OCI-LY3 (cell line): ENCODE measurements around the gene BAHD1.

Experiments used
- CTCF ChIP-seq: fragments of 200-600, 300-600 bp; sonication (generic); IDR thresholded peaks from 2 replicates; pipeline ENCODE4 v1.5.1; 2014; ENCODE audit warnings: antibody characterized with exemption, low read length, low read depth
- EZH2phosphoT487 ChIP-seq: fragments of 200-600 bp; shearing (Covaris generic); IDR thresholded peaks from 2 replicates; pipeline ENCODE4 v1.6.1; 2018; ENCODE audit warnings: antibody characterized with exemption, mixed run types, low read depth

GRCh38 chr15:40511472-40512133, 70.8 kb downstream of the BAHD1 start:
- TF ChIP-seq EZH2phosphoT487 (no peak), CTCF (no peak)
